Activated T-helper 1 cell treated with anti-CD3 and anti-CD28 coated beads, Interleukin-2, amount 50 U/mL, for 16 hours (primary cell): Measurements from ENCODE around the gene ENTPD1.
"Not testable (repeated sequence)": the region's sequence is repeated elsewhere in the genome, so short reads cannot be mapped to it uniquely, and the experiment has no call there.

ENCODE experiments used
- DNase-seq, 2 donors: peaks; one replicate each; pipeline ENCODE4 v3.0.0-alpha.2; 2020; ENCODE audit warnings: low read depth in 1 of 2, low spot score in 1 of 2

The ENTPD1 gene

GRCh38 chr10:95758351-95759025, 2.5 kb downstream of the ENTPD1 start:
- DNase-seq: no peak

GRCh38 chr10:95759233-95759826, 3.4 kb downstream of the ENTPD1 start:
- DNase-seq: no peak

GRCh38 chr10:95761939-95762492, 6.1 kb downstream of the ENTPD1 start:
- DNase-seq: no peak

- no peak for DNase-seq
These were observed 12.1 kb downstream of the ENTPD1 start for GRCh38 chr10:95767884-95768556.

- no peak for DNase-seq
These were observed 14.2 kb downstream of the ENTPD1 start for GRCh38 chr10:95770084-95770720.

- DNase-seq: not testable (repeated sequence)
These were observed 17.5 kb downstream of the ENTPD1 start for GRCh38 chr10:95773454-95773853.

- not testable (repeated sequence) for DNase-seq
These were observed 21.7 kb downstream of the ENTPD1 start for GRCh38 chr10:95777638-95778037.

GRCh38 chr10:95782318-95782717, 26.4 kb downstream of the ENTPD1 start:
- no peak for DNase-seq

GRCh38 chr10:95783741-95784140, 27.8 kb downstream of the ENTPD1 start:
- DNase-seq: no peak

- no peak for DNase-seq
These were observed 28.4 kb downstream of the ENTPD1 start for GRCh38 chr10:95784279-95784913.

GRCh38 chr10:95785317-95785716, 29.4 kb downstream of the ENTPD1 start:
- DNase-seq: no peak

GRCh38 chr10:95785942-95786669, 30.1 kb downstream of the ENTPD1 start:
- no peak for DNase-seq

GRCh38 chr10:95787447-95787846, 31.5 kb downstream of the ENTPD1 start:
- no peak for DNase-seq

- DNase-seq: no peak
These were observed 32.9 kb downstream of the ENTPD1 start for GRCh38 chr10:95788830-95789229.

GRCh38 chr10:95789902-95790301, 33.9 kb downstream of the ENTPD1 start:
- no peak for DNase-seq

GRCh38 chr10:95790982-95791381, 35.0 kb downstream of the ENTPD1 start:
- no peak for DNase-seq

GRCh38 chr10:95791425-95791979, 35.5 kb downstream of the ENTPD1 start:
- DNase-seq: no peak

GRCh38 chr10:95792211-95792780, 36.3 kb downstream of the ENTPD1 start:
- no peak for DNase-seq

- DNase-seq: no peak
These were observed 36.9 kb downstream of the ENTPD1 start for GRCh38 chr10:95792874-95793285.
